ENCODE data around the gene HYAL3.
A peak's percentile ranks its signal among the peaks of the same experiment; 100 is the strongest.

The HYAL3 gene

GRCh38 chr3:50330330-50330729, 31.1 kb upstream of the HYAL3 start:
- no peak for DNase-seq (ENCODE audit: low read depth in 2 of 2, low spot score in 1 of 2)

- peak; percentile 89 to 90 for DNase-seq (ENCODE audit: low read depth in 2 of 2, low spot score in 1 of 2)
These were observed 28.9 kb upstream of the HYAL3 start, which contains the start of gene TUSC2 for GRCh38 chr3:50327943-50328691. TUSC2 (minus strand) TSS chr3:50328223; CDS start chr3:50328099, 124 bp downstream.

GRCh38 chr3:50327129-50327528, 27.9 kb upstream of the HYAL3 start:
- DNase-seq (ENCODE audit: low read depth in 2 of 2, low spot score in 1 of 2), result no peak

- DNase-seq (ENCODE audit: low read depth in 2 of 2, low spot score in 1 of 2), result no peak
These were observed 27.0 kb upstream of the HYAL3 start for GRCh38 chr3:50326182-50326541.

GRCh38 chr3:50325497-50326181, 26.4 kb upstream of the HYAL3 start:
- DNase-seq (ENCODE audit: low read depth in 2 of 2, low spot score in 1 of 2), result no peak

- no peak for DNase-seq (ENCODE audit: low read depth in 2 of 2, low spot score in 1 of 2)
These were observed 25.9 kb upstream of the HYAL3 start for GRCh38 chr3:50325113-50325480.

GRCh38 chr3:50324351-50325112, 25.3 kb upstream of the HYAL3 start:
- DNase-seq (ENCODE audit: low read depth in 2 of 2, low spot score in 1 of 2), result peak in 1 of 2 donors; percentile 33

GRCh38 chr3:50323614-50324199, 24.5 kb upstream of the HYAL3 start:
- DNase-seq (ENCODE audit: low read depth in 2 of 2, low spot score in 1 of 2), result no peak

- no peak for DNase-seq (ENCODE audit: low read depth in 2 of 2, low spot score in 1 of 2)
These were observed 23.9 kb upstream of the HYAL3 start for GRCh38 chr3:50323092-50323600.

GRCh38 chr3:50322386-50323091, 23.3 kb upstream of the HYAL3 start, which contains the start of gene HYAL2:
HYAL2 (minus strand) TSS chr3:50322745; CDS start chr3:50320489, 2,256 bp downstream.
- DNase-seq (ENCODE audit: low read depth in 2 of 2, low spot score in 1 of 2), result no peak

- DNase-seq (ENCODE audit: low read depth in 2 of 2, low spot score in 1 of 2), result no peak
These were observed 22.8 kb upstream of the HYAL3 start for GRCh38 chr3:50322115-50322385.

- peak; percentile 59 to 65 for DNase-seq (ENCODE audit: low read depth in 2 of 2, low spot score in 1 of 2)
These were observed 22.3 kb upstream of the HYAL3 start for GRCh38 chr3:50321336-50322114.

GRCh38 chr3:50320853-50321335, 21.7 kb upstream of the HYAL3 start:
- DNase-seq (ENCODE audit: low read depth in 2 of 2, low spot score in 1 of 2), result peak in 1 of 2 donors; percentile 35

GRCh38 chr3:50319894-50320625, 20.9 kb upstream of the HYAL3 start:
- no peak for DNase-seq (ENCODE audit: low read depth in 2 of 2, low spot score in 1 of 2)

GRCh38 chr3:50319181-50319893, 20.1 kb upstream of the HYAL3 start:
- DNase-seq (ENCODE audit: low read depth in 2 of 2, low spot score in 1 of 2), result no peak

GRCh38 chr3:50318615-50319014, 19.4 kb upstream of the HYAL3 start:
- no peak for DNase-seq (ENCODE audit: low read depth in 2 of 2, low spot score in 1 of 2)

- no peak for DNase-seq (ENCODE audit: low read depth in 2 of 2, low spot score in 1 of 2)
These were observed 19.0 kb upstream of the HYAL3 start for GRCh38 chr3:50318163-50318562.

- DNase-seq (ENCODE audit: low read depth in 2 of 2, low spot score in 1 of 2), result no peak
These were observed 18.1 kb upstream of the HYAL3 start for GRCh38 chr3:50317300-50317699.
